MCF 10A (cell line): ENCODE measurements around the gene HMGCS2. TPM values are rescaled to one million over a fixed set of nuclear protein-coding genes. Genes with fewer than 3 reads are reported as not detected.
"Not testable (repeated sequence)": the region's sequence is repeated elsewhere in the genome, so short reads cannot be mapped to it uniquely, and the experiment has no call there.

Experiments
- BruUV-seq: library from RNA; stranded (reverse); fragments of 400-500 nt; replicated peaks from 2 replicates; lab custom pipeline; 2021; lab: Mats Ljungman, UMichigan
- CTCF ChIA-PET: fragments of 300-600 bp; sonication (Branson Sonifier 250); formaldehyde crosslinking; extraction: SDS; loops from one replicate; lab custom pipeline; 2021; ENCODE audit warnings: antibody characterized with exemption, inconsistent platforms; lab: Yijun Ruan, JAX
- POLR2A ChIA-PET: fragments of 300-600, 350-650 bp; sonication (Branson Sonifier 250); formaldehyde crosslinking; extraction: SDS; loops from one replicate; lab custom pipeline; 2020; ENCODE audit warnings: antibody characterized with exemption, inconsistent platforms; lab: Yijun Ruan, JAX
- DNase-seq: peaks from one replicate; pipeline ENCODE4 v3.0.0-alpha.2; 2018; ENCODE audit not compliant: unreplicated experiment
- H3K27ac Mint-ChIP-seq: one replicate; pipeline ENCODE4 v1.8.0; 2022; ENCODE audit warnings: mild to moderate bottlenecking, low read depth, mixed read lengths; ENCODE audit not compliant: unreplicated experiment
- H3K27me3 Mint-ChIP-seq: one replicate; pipeline ENCODE4 v1.8.0; 2022; ENCODE audit warnings: mixed read lengths; ENCODE audit not compliant: insufficient read depth, unreplicated experiment
- H3K36me3 Mint-ChIP-seq: one replicate; pipeline ENCODE4 v1.8.0; 2022; ENCODE audit warnings: mild to moderate bottlenecking, moderate library complexity, mixed read lengths; ENCODE audit not compliant: insufficient read depth, unreplicated experiment
- H3K4me1 Mint-ChIP-seq: one replicate; pipeline ENCODE4 v1.8.0; 2022; ENCODE audit warnings: mixed read lengths; ENCODE audit not compliant: insufficient read depth, unreplicated experiment
- H3K4me3 Mint-ChIP-seq: one replicate; pipeline ENCODE4 v1.8.0; 2022; ENCODE audit warnings: mild to moderate bottlenecking, moderate library complexity, mixed read lengths; ENCODE audit not compliant: unreplicated experiment
- H3K9me3 Mint-ChIP-seq: one replicate; pipeline ENCODE4 v1.8.0; 2022; ENCODE audit warnings: mixed read lengths; ENCODE audit not compliant: unreplicated experiment
- CTCF ChIP-seq: fragments of 200-600 bp; IDR thresholded peaks from one replicate; pipeline ENCODE4 v1.8.0; 2022; ENCODE audit warnings: antibody characterized with exemption, mild to moderate bottlenecking; ENCODE audit not compliant: unreplicated experiment
- intact Hi-C: fragments of 100-400 bp; cut with micrococcal nuclease; formaldehyde crosslinking; loops from 2 replicates; pipeline ENCODE4 v1.14.1; 2022
- total RNA-seq: library from RNA; stranded (reverse); gene quantifications from 2 replicates; pipeline ENCODE4 v1.2.3, GENCODE V29; 2022

HMGCS2 gene
- total RNA-seq, 1 experiment from 2014 or later: not detected

GRCh38 chr1:119713039-119713748 lies 55.5 kb downstream of the HMGCS2 start:
- POLR2A ChIA-PET: interaction anchor here (1.2 to 2.5 kb wide), 9 partner anchors 12 to 68 kb away, joined by 3 to 10 read pairs (median 4); partner anchors contain the start of gene ZNF697
- TSS peak; percentile 76 for BruUV-seq
- H3K27ac Mint-ChIP-seq: peak overlapping the region; percentile 63
- no peaks in the 10 kb centered on the region for H3K36me3 Mint-ChIP-seq
- peak; percentile 18 for DNase-seq
- H3K4me1 Mint-ChIP-seq: peaks cover 23% of the 10 kb centered on the region
- peak overlapping the region; percentile 90 for H3K4me3 Mint-ChIP-seq
- H3K9me3 Mint-ChIP-seq: no peaks in the 10 kb centered on the region
- intact Hi-C loops: no loop called here
- H3K27me3 Mint-ChIP-seq: no peaks in the 10 kb centered on the region
- no peak for TF ChIP-seq CTCF
- CTCF ChIA-PET: interaction anchor here (1.0 to 1.4 kb wide), 3 partner anchors 23 to 38 kb away, joined by 4 to 6 read pairs (median 4); no protein-coding TSS in a partner anchor

DNA sequence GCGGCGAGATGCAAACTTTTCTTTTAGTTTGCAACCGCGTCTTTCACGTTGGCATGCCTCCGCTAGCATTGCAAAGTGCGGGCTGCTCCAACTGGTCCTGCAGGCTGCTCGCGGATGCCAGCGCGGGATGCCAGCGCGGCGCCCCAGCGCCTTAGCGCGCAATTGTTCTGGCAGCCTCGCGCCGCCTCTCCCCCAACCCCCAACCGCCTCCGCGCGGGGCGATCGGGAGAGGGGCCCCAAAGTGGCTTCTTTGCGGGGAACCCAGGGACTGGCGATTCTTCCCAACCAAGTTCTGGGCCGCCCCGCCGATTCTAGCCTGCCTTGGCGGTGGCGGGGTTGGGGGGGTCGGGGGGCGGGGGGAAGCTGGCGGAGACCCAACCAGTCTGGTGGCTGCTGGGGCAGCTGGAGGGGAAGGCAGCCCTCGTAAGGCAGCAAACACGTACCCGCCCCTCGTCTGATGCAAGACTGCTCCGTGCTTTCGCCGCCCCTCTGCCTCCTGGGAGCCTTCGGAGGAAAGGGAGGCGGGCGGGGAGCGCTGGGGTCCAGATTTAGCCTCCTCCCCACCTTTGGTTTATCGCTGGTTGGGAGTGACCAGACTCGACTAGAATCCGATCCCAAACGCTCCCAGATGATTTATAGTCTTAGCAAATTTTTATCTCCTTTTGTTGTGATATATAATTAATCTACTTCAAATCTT lies 56.2 kb downstream of the HMGCS2 start:
- CTCF ChIA-PET: interaction anchor here (0.5 to 1.8 kb wide), 3 partner anchors 37 to 101 kb away, joined by 4 to 6 read pairs (median 5); no protein-coding TSS in a partner anchor
- no peaks in the 10 kb centered on the region for H3K9me3 Mint-ChIP-seq
- DNase-seq: peak; percentile 88
- intact Hi-C loops: no loop called here
- no TSS peak for BruUV-seq
- no peaks in the 10 kb centered on the region for H3K36me3 Mint-ChIP-seq
- H3K27ac Mint-ChIP-seq: peak overlapping the region; percentile 86
- peak overlapping the region; percentile 90 for H3K4me3 Mint-ChIP-seq
- H3K4me1 Mint-ChIP-seq: peaks cover 23% of the 10 kb centered on the region
- POLR2A ChIA-PET: interaction anchor here (0.8 to 2.5 kb wide), 12 partner anchors 10 to 98 kb away, joined by 3 to 20 read pairs (median 8); partner anchors contain the start of gene ZNF697
- TF ChIP-seq CTCF: no peak
- no peaks in the 10 kb centered on the region for H3K27me3 Mint-ChIP-seq

DNA sequence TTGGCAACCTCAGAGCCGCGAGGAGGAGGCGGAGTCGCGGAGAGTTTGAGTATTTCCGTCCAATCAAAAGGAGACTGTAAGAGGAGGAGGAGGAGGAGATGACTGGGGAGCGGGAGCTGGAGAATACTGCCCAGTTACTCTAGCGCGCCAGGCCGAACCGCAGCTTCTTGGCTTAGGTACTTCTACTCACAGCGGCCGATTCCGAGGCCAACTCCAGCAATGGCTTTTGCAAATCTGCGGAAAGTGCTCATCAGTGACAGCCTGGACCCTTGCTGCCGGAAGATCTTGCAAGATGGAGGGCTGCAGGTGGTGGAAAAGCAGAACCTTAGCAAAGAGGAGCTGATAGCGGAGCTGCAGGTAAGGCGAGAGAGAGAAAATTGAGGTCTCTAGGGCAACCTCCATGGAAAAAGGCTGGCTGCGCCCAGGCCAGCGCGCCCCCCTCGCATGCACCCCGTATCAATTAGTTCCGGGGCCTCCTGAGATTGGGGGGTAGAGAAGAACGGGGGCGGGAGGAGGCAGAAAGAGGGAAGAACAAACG lies 56.8 kb downstream of the HMGCS2 start, which contains the start of gene PHGDH:
Gene PHGDH, plus strand, starts transcription at position 131 of the 538 bp plus-strand sequence. Its CDS starts 89 bp downstream, at position 220.
- peak; percentile 92 for DNase-seq
- ChIA-PET POLR2A (interaction anchor here (0.6 to 2.5 kb wide), 17 partner anchors 8 to 673 kb away, joined by 3 to 20 read pairs (median 4); partner anchors contain the start of gene ZNF697), CTCF (interaction anchor here (0.5 to 1.8 kb wide), 3 partner anchors 36 to 100 kb away, joined by 4 to 6 read pairs (median 5); no protein-coding TSS in a partner anchor)
- H3K27ac Mint-ChIP-seq: peak within 1 kb of the TSS; percentile 86
- peaks cover 23% of the 10 kb centered on the region for H3K4me1 Mint-ChIP-seq
- H3K36me3 Mint-ChIP-seq: no peaks in the 10 kb centered on the region
- TSS peak; percentile 75 for BruUV-seq
- no peaks in the 10 kb centered on the region for H3K27me3 Mint-ChIP-seq
- intact Hi-C loops: no loop called here
- TF ChIP-seq CTCF: no peak
- H3K4me3 Mint-ChIP-seq: peak within 1 kb of the TSS; percentile 90
- H3K9me3 Mint-ChIP-seq: no peaks in the 10 kb centered on the region

DNA sequence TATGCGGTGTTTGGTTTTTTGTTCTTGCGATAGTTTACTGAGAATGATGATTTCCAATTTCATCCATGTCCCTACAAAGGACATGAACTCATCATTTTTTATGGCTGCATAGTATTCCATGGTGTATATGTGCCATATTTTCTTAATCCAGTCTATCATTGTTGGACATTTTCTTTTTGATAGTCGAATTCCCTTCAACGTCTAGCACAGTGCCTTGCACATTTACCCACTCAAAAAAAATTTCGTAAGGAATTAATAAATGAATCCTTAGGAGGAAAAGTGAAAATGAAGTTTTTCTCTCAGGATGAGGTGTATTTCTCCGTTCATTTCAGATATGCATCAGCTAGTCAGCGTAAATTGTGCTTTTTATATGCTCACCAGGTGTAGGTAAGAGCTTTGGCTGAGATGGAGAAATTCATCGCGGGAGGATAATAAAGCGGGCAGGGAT lies 57.3 kb downstream of the HMGCS2 start:
- H3K27me3 Mint-ChIP-seq, H3K36me3 Mint-ChIP-seq, intact Hi-C loops, H3K9me3 Mint-ChIP-seq, BruUV-seq, DNase-seq: not testable (repeated sequence)
- Mint-ChIP-seq H3K27ac (peak overlapping the region; percentile 86), H3K4me3 (peak overlapping the region; percentile 90), H3K4me1 (peaks cover 23% of the 10 kb centered on the region)
- ChIA-PET CTCF (interaction anchor here (0.8 to 1.8 kb wide), 3 partner anchors 35 to 100 kb away, joined by 4 to 5 read pairs (median 4); no protein-coding TSS in a partner anchor), POLR2A (interaction anchor here (0.6 to 2.4 kb wide), 11 partner anchors 8 to 673 kb away, joined by 3 to 20 read pairs (median 4); no protein-coding TSS in a partner anchor)

- H3K27ac Mint-ChIP-seq: not testable (repeated sequence)
Measured at GRCh38 chr1:119706599-119706998, 62.1 kb downstream of the HMGCS2 start.

More at GRCh38 chr1:119706599-119706998, 62.1 kb downstream of the HMGCS2 start:
- intact Hi-C loops, H3K4me3 Mint-ChIP-seq, CTCF ChIA-PET, H3K27me3 Mint-ChIP-seq, POLR2A ChIA-PET, H3K9me3 Mint-ChIP-seq, BruUV-seq, DNase-seq, H3K36me3 Mint-ChIP-seq: not testable (repeated sequence)
- peaks cover 12% of the 10 kb centered on the region for H3K4me1 Mint-ChIP-seq
